NCI-H1417 treated with DMSO at 0.1 percent for 48 hours (cell line): ENCODE data around the gene TLX1.
"Not testable (repeated sequence)": the region's sequence is repeated elsewhere in the genome, so short reads cannot be mapped to it uniquely, and the experiment has no call there.

Source experiments
- DNase-seq: peaks from one replicate; lab custom pipeline; 2025; lab: John Stamatoyannopoulos, UW

The TLX1 gene

DNA sequence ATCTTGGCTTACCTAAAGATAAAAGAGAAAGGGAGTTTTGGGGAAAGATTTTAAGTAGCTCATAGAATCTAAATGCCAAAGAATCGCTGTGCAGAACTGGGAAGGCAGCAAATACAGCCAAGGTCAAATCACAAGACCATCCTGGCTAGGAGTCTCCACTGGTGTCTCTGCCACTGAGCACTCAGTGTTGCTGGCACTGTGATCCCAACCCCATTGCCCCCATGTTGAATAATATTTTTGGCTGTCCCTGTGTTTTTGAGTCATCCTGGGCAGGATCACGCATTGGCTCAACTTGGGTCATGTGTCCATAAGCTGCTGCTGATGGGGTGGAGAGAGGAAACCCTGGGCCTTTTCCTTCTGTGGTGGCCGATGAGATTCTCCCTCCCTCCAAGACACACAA, 21.2 kb downstream of the TLX1 start:
- no peak for DNase-seq

DNA sequence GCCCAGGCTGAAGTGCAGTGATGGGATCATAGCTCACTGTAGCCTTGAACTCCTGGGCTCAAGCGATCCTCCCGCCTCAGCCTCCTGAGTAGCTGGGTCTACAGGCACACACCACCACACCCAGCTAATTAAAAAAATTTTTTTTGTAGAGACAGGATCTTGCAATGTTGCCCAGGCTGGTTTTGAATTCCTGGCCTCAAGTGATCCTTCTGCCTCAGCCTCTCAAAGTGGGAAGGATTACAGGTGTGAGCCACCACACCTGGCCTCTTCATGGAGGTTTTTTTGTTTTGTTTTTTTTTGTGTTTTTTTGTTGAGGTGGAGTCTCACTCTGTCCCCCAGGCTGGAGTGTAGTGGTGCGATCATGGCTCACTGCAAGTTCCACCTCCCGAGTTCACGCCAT, 23.4 kb downstream of the TLX1 start:
- DNase-seq: not testable (repeated sequence)

GRCh38 chr10:101155896-101156295, 24.8 kb downstream of the TLX1 start:
- DNase-seq: no peak

DNA sequence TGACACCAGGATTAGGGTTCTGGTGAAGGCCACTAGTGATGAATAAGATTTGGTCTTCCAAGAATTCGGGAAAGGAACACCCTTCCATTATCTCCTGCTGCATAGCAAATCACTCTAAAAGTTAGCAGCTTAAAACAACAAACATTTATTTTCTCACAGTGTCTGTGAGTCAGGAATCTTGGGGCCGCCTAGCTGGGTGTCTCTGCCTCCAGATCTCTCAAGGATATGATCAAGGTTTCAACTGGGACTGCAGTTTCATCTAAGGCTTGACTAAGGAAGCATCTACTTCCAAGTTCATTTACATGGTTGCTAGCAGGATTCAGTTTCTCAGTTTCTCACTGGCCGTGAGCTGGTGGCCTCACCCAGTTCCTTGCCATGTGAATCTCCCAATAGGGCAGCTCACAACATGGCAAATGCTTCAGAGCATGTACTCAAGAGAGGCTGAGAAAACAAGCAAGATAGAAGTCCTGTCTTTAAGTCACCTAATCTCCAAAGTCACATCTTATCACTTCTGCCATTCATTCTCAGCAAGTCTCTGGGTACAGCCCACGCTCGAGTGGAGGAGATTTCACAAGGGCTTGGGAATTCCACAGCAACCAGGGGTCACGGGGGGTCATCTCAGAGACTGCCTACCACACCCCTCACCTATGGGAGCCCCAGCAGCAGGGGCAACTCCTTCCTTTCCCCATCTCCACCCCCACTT, 26.8 kb downstream of the TLX1 start:
- no peak for DNase-seq

- no peak for DNase-seq
Observed at GRCh38 chr10:101158459-101159058, 27.5 kb downstream of the TLX1 start.

DNA sequence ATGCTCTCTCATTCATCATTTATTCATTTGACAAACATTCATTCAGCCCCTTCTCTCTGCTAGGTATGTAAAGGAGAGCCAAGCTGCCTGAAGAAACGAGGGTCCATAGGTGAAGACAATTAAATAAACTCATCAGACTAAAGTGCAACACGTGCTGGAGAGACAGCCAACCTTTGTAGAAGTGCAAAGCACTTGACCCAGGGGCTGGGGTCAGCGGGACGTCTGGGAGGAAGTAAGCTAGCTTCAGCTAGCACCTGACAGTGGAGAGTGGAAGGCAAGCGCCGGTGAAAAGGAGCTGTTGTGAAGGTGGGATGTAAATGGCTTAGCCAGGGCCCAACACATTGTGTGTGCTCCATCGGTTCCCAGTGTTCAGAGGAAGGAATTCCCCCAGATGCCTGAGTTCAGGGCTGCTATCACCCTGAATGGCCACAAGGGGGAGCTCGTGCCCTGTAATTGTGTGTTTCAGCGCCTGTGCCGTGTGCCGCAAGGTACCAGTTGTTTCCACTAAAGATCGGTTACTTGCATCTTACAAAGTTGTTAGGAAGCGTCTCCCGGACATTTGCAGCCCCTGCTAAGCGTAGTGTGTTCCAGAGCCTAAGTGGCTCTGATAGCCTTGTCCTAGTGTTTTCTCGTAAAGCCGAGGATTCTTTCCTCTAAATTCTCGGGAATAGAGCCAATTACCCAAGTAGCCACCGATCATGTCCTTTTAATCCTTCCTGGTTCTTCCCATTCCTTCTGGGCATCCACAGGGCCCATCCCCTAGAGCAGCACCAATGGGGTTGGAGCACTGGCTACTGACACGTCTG, 30.6 kb downstream of the TLX1 start:
- no peak for DNase-seq

DNA sequence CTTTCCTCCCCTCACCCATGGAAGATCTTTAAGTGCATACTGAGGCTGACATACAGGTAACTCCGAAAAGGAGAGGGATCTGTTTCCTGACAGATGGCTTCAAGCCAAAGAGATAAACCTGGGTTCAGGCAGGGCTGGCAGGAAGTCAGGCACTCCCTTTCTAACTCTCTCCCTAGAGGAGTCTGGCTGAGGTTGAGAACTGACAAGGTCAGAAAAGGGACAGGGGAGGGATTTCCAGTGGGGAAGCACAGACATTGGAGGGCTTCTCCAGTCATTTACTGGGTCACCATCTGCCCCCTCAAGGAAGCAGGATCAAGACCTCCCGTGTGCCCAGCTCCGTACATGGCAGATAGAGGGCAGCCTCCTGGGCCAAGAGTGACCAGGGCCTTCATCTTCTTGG, 31.6 kb downstream of the TLX1 start:
- no peak for DNase-seq

GRCh38 chr10:101164020-101164419, 32.9 kb downstream of the TLX1 start:
- no peak for DNase-seq

DNA sequence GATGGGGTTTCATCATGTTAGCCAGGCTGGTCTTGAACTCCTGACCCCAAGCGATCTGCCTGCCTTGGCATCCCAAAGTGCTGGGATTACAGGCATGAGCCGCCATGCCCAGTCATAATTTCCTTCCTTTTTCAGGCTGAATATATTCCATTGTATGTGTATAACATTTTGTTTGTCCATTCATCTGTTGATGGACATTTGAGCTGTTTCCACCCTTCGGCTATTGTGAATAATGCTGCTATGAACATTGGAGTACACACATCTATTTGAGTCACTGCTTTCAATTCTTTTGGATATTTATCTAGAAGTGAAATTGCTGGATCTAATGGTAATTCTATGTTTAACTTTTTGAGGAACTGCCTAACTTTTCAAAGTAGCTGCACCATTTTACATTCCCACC, 34.6 kb downstream of the TLX1 start:
- no peak for DNase-seq

- no peak for DNase-seq
Observed at GRCh38 chr10:101166430-101166829, 35.3 kb downstream of the TLX1 start.

DNA sequence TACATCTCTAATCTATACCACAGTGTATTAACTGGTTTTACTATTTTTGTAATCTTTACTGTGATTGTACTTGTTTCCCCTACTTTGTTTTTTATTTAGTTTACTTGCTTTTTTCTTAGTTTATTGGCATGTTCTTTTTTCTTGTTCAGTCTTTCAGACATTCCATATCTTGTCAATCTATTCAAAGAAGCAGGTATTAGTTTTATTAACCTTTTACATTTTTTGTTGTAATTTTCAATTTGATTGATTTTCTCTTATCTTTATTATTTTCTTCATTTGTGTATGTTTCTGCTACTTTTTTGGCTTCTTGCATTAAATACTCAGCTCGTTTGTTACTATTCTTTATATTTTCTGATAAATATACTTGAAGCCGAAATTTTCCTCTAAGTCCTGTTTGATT, 41.6 kb downstream of the TLX1 start:
- no peak for DNase-seq

DNA sequence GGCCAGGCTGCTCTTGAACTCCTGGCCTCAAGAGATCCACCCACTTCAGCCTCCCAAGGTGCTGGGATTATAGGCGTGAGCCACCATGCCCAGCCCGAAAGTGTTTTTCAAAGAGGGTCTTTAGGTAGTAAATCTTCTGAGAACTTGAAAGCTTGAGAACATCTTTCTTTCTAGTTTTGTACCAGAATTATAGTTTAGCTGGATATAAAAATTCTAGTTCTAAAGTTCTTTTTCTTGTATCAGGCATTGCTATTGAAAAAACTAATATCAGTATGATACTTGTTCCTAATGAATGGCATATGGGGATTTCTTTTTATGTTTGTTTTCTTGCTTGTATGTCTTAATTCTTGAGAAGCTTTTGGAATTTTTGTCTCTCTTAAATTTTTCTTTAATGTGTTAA, 43.2 kb downstream of the TLX1 start:
- no peak for DNase-seq

DNA sequence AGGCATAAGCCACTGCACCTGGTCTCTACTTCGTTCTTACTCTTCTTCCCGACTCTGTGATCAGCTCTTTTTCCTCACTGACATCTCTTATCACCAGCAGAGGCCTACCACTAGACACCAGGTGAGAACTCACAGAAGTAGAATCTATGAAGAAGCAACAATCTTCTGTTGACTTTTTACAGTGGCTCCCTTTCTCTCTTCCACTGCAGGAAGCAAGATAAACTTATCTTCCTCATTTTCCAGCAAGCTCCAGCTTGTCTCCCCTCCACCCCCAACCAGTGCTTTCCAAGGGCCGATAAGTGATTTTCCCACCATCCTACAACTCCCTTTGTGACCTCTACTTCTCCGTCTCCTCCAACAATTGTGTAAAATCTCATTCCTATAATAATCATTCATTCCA, 45.5 kb downstream of the TLX1 start:
- no peak for DNase-seq

- DNase-seq: no peak
Observed at GRCh38 chr10:101182936-101183335, 51.8 kb downstream of the TLX1 start.

DNA sequence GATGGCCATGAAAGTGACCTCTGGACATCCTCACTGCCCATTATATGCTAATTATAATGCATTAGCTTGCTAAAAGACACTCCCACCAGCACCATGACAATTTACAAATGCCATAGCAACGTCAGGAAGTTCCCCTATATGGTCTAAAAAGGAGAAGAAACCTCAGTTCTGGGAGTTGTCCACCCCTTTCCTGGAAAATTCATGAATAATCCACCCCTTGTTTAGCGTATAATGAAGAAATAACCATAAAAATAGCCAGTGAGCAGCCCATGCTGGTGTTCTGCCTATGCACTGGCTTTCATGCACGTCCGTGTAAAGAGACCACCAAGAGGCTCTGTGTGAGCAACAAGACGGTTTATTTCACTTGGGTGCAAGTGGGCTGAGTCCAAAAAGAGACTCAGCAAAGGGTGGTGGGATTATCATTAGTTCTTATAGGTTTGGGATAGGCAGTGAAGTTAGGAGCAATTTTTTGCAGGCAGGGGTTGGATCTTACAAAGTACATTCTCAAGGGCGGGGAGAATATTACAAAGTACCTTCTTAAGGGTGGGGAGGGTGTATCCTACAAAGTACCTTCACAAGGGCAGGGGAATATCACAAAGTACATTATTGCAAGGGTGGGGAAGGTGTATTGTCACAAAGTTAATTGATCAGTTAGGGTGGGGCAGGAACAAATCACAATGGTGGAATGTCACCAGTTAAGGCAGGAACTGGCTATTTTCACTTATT, 52.5 kb downstream of the TLX1 start:
- DNase-seq: no peak
